ENCODE results near the gene MEDAG.
A peak's percentile ranks its signal among the peaks of the same experiment; 100 is the strongest.
"Not testable (repeated sequence)": the region's sequence is repeated elsewhere in the genome, so short reads cannot be mapped to it uniquely, and the experiment has no call there.

The MEDAG gene

GRCh38 chr13:30907121-30907861 lies 1.2 kb downstream of the MEDAG start:
- no peak for DNase-seq (ENCODE audit: low read depth in 2 of 2)

GRCh38 chr13:30908416-30908980 lies 2.4 kb downstream of the MEDAG start:
- peak in 1 of 2 experiments; percentile 19 for DNase-seq (ENCODE audit: low read depth in 2 of 2)

- no peak for DNase-seq (ENCODE audit: low read depth in 2 of 2)
These were observed 4.6 kb downstream of the MEDAG start for GRCh38 chr13:30910676-30911075.

- DNase-seq (ENCODE audit: low read depth in 2 of 2): no peak
These were observed 9.8 kb downstream of the MEDAG start for GRCh38 chr13:30915691-30916541.

- DNase-seq (ENCODE audit: low read depth in 2 of 2): no peak
These were observed 10.9 kb downstream of the MEDAG start for GRCh38 chr13:30916991-30917390.

GRCh38 chr13:30918662-30919405 lies 12.8 kb downstream of the MEDAG start:
- DNase-seq (ENCODE audit: low read depth in 2 of 2): no peak

GRCh38 chr13:30920162-30920909 lies 14.3 kb downstream of the MEDAG start:
- no peak for DNase-seq (ENCODE audit: low read depth in 2 of 2)

- no peak for DNase-seq (ENCODE audit: low read depth in 2 of 2)
These were observed 17.3 kb downstream of the MEDAG start for GRCh38 chr13:30923418-30923817.

GRCh38 chr13:30924721-30925120 lies 18.6 kb downstream of the MEDAG start:
- no peak for DNase-seq (ENCODE audit: low read depth in 2 of 2)

GRCh38 chr13:30925429-30925828 lies 19.4 kb downstream of the MEDAG start:
- DNase-seq (ENCODE audit: low read depth in 2 of 2): no peak

- no peak for DNase-seq (ENCODE audit: low read depth in 2 of 2)
These were observed 20.7 kb downstream of the MEDAG start for GRCh38 chr13:30926781-30927180.

- DNase-seq (ENCODE audit: low read depth in 2 of 2): not testable (repeated sequence)
These were observed 21.1 kb downstream of the MEDAG start for GRCh38 chr13:30927188-30927587.

- no peak for DNase-seq (ENCODE audit: low read depth in 2 of 2)
These were observed 21.5 kb downstream of the MEDAG start for GRCh38 chr13:30927595-30927994.

GRCh38 chr13:30928978-30929377 lies 22.9 kb downstream of the MEDAG start:
- DNase-seq (ENCODE audit: low read depth in 2 of 2): no peak

GRCh38 chr13:30932481-30933353 lies 26.6 kb downstream of the MEDAG start, which contains the start of gene TEX26:
TEX26 (plus strand) TSS chr13:30932656; CDS start chr13:30932716, 60 bp downstream.
- no peak for DNase-seq (ENCODE audit: low read depth in 2 of 2)

GRCh38 chr13:30933354-30933670 lies 27.2 kb downstream of the MEDAG start:
- DNase-seq (ENCODE audit: low read depth in 2 of 2): no peak

- no peak for DNase-seq (ENCODE audit: low read depth in 2 of 2)
These were observed 28.3 kb downstream of the MEDAG start for GRCh38 chr13:30934381-30934780.

GRCh38 chr13:30934803-30935202 lies 28.7 kb downstream of the MEDAG start:
- no peak for DNase-seq (ENCODE audit: low read depth in 2 of 2)

GRCh38 chr13:30936971-30937370 lies 30.9 kb downstream of the MEDAG start:
- no peak for DNase-seq (ENCODE audit: low read depth in 2 of 2)

GRCh38 chr13:30943881-30944280 lies 37.8 kb downstream of the MEDAG start:
- no peak for DNase-seq (ENCODE audit: low read depth in 2 of 2)
